MM.1S (cell line): Measurements from ENCODE around the gene ZNF57.

ENCODE experiments used
- DNase-seq: peaks from one replicate; pipeline ENCODE4 v3.0.0-alpha.2; 2015
- H2AFZ ChIP-seq: fragments of 300-600 bp; sonication (generic); 2 replicates; pipeline ENCODE4 v1.6.0; 2016; ENCODE audit warnings: antibody characterized with exemption, low read length
- H3F3A ChIP-seq: fragments of 300-600 bp; sonication (generic); 2 replicates; pipeline ENCODE4 v1.6.1; 2016; ENCODE audit warnings: mild to moderate bottlenecking, antibody characterized with exemption, low read length, moderate library complexity, mixed read lengths; ENCODE audit not compliant: insufficient read depth
- H3K27ac ChIP-seq: fragments of 300-600 bp; sonication (generic); 2 replicates; pipeline ENCODE4 v1.5.1; 2016; ENCODE audit warnings: mild to moderate bottlenecking, low read length
- H3K27me3 ChIP-seq: fragments of 300-600 bp; sonication (generic); replicated peaks from 2 replicates; pipeline ENCODE4 v1.6.0; 2016; ENCODE audit warnings: low read length; ENCODE audit not compliant: insufficient read depth
- H3K36me3 ChIP-seq: fragments of 300-600 bp; sonication (generic); replicated peaks from 2 replicates; pipeline ENCODE4 v1.6.1; 2016; ENCODE audit warnings: mild to moderate bottlenecking, low read length, mixed read lengths; ENCODE audit not compliant: insufficient read depth
- H3K4me1 ChIP-seq: fragments of 300-600 bp; sonication (generic); 2 replicates; pipeline ENCODE4 v1.6.1; 2016; ENCODE audit warnings: low read length, mixed read lengths
- H3K4me2 ChIP-seq: fragments of 300-600 bp; sonication (generic); 2 replicates; pipeline ENCODE4 v1.6.0; 2016; ENCODE audit warnings: low read depth, low read length
- H3K4me3 ChIP-seq: fragments of 300-600 bp; sonication (generic); 2 replicates; pipeline ENCODE4 v1.5.1; 2016; ENCODE audit warnings: low read length, mixed read lengths
- H3K79me2 ChIP-seq: fragments of 300-600 bp; sonication (generic); 2 replicates; pipeline ENCODE4 v1.6.1; 2016; ENCODE audit warnings: mixed run types, low read length, mixed read lengths
- H3K9ac ChIP-seq: fragments of 300-600 bp; sonication (generic); 2 replicates; pipeline ENCODE4 v1.6.1; 2016; ENCODE audit warnings: low read length, mixed read lengths
- H3K9me2 ChIP-seq: fragments of 300-600 bp; sonication (generic); replicated peaks from 2 replicates; pipeline ENCODE4 v1.6.1; 2016; ENCODE audit warnings: mild to moderate bottlenecking, low read length, mixed read lengths; ENCODE audit not compliant: insufficient read depth
- H3K9me3 ChIP-seq: fragments of 300-600 bp; sonication (generic); replicated peaks from 2 replicates; pipeline ENCODE4 v1.6.1; 2016; ENCODE audit warnings: mild to moderate bottlenecking, low read length, mixed read lengths; ENCODE audit not compliant: insufficient read depth
- H4K20me1 ChIP-seq: fragments of 300-600 bp; sonication (generic); 2 replicates; pipeline ENCODE4 v1.6.1; 2016; ENCODE audit warnings: mild to moderate bottlenecking, low read length, moderate library complexity, mixed read lengths; ENCODE audit not compliant: insufficient read depth
- EZH2 ChIP-seq: fragments of 300-600 bp; sonication (generic); optimal IDR thresholded peaks from 2 replicates; pipeline ENCODE3; 2017; ENCODE audit warnings: low read depth, mild to moderate bottlenecking, antibody characterized with exemption, low read length, mixed read lengths
- EZH2phosphoT487 ChIP-seq: fragments of 300-600 bp; sonication (generic); IDR thresholded peaks from 2 replicates; pipeline ENCODE4 v1.6.1; 2018; ENCODE audit warnings: antibody characterized with exemption, low read length
- TF ChIP-seq, protein P1 (sequence below): fragments of 300-600 bp; sonication (generic); IDR thresholded peaks from 2 replicates; pipeline ENCODE4 v1.5.1; 2016; ENCODE audit warnings: antibody characterized with exemption, low read length, mixed read lengths

Gene ZNF57

DNA sequence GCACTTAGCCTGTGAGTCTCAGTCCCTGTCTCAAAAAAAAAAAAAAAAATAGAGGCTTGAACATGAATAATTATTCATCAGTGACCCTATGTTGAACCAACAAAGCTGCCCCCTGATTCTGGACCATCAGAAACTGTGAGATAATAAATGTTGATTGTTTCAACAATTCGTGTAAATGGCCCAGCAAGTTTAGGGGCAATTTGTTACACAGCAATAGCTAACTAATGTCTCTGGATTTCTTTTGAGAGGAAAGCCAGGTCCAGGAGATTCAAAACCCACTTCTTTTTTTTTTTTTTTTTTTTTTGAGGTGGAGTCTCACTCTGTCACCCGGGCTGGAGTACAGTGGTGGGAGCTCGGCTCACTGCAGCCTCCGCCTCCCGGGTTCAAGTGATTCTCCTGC is 64.1 kb downstream of the ZNF57 start:
- H3K4me3 ChIP-seq, result no peak overlapping the region
- H3K79me2 ChIP-seq, result no peaks in the 10 kb centered on the region
- peaks cover 65% of the 10 kb centered on the region for H3K27me3 ChIP-seq
- H3K9me2 ChIP-seq, result no peaks in the 10 kb centered on the region
- no peak overlapping the region for H3K27ac ChIP-seq
- no peak overlapping the region for H3K9ac ChIP-seq
- no peaks in the 10 kb centered on the region for H4K20me1 ChIP-seq
- no peaks in the 10 kb centered on the region for H3K4me1 ChIP-seq
- H3K36me3 ChIP-seq, result no peaks in the 10 kb centered on the region
- H2AFZ ChIP-seq, result no peak overlapping the region
- no peaks in the 10 kb centered on the region for H3F3A ChIP-seq
- H3K4me2 ChIP-seq, result no peak overlapping the region
- no peaks in the 10 kb centered on the region for H3K9me3 ChIP-seq
- TF ChIP-seq EZH2 (no peak), EZH2phosphoT487 (no peak)
- TF ChIP-seq, protein P1, sequence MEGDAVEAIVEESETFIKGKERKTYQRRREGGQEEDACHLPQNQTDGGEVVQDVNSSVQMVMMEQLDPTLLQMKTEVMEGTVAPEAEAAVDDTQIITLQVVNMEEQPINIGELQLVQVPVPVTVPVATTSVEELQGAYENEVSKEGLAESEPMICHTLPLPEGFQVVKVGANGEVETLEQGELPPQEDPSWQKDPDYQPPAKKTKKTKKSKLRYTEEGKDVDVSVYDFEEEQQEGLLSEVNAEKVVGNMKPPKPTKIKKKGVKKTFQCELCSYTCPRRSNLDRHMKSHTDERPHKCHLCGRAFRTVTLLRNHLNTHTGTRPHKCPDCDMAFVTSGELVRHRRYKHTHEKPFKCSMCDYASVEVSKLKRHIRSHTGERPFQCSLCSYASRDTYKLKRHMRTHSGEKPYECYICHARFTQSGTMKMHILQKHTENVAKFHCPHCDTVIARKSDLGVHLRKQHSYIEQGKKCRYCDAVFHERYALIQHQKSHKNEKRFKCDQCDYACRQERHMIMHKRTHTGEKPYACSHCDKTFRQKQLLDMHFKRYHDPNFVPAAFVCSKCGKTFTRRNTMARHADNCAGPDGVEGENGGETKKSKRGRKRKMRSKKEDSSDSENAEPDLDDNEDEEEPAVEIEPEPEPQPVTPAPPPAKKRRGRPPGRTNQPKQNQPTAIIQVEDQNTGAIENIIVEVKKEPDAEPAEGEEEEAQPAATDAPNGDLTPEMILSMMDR, result no peak
- no peak for DNase-seq

DNA sequence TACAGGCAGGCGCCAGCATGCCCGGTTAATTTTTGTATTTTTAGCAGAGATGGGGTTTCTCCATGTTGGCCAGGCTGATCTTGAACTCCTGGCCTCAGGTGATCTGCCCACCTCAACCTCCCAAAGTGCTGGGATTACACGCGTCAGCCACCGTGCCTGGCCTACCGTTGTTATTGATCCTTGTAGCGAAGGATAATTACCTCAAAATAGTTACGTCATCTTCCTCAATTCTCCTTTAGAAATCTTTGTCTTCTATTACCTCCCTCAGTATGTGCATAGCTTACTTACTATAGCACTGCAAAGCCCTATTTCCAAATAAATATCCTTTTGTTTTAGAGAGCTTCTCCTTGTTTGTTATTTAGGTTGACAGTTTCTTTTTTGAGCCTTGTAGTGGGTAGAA is 67.2 kb downstream of the ZNF57 start:
- Histone ChIP-seq H3K79me2 (no peaks in the 10 kb centered on the region), H3K4me1 (no peaks in the 10 kb centered on the region), H3K36me3 (no peaks in the 10 kb centered on the region), H3F3A (no peaks in the 10 kb centered on the region), H3K27ac (no peak overlapping the region), H3K9me2 (no peaks in the 10 kb centered on the region), H3K9ac (no peak overlapping the region), H3K4me3 (no peak overlapping the region), H3K9me3 (no peaks in the 10 kb centered on the region), H3K4me2 (no peak overlapping the region), H2AFZ (no peak overlapping the region), H4K20me1 (no peaks in the 10 kb centered on the region), H3K27me3 (peaks cover 84% of the 10 kb centered on the region)
- DNase-seq, result no peak
- TF ChIP-seq, protein P1, result no peak
- TF ChIP-seq EZH2phosphoT487 (no peak), EZH2 (no peak)
